SKM-1 (cell line): Measurements from ENCODE around the gene RBMS1.

Experiments used
- DNase-seq: peaks from one replicate; lab custom pipeline; 2025; ENCODE audit not compliant: unreplicated experiment; lab: John Stamatoyannopoulos, UW

RBMS1 gene

DNA sequence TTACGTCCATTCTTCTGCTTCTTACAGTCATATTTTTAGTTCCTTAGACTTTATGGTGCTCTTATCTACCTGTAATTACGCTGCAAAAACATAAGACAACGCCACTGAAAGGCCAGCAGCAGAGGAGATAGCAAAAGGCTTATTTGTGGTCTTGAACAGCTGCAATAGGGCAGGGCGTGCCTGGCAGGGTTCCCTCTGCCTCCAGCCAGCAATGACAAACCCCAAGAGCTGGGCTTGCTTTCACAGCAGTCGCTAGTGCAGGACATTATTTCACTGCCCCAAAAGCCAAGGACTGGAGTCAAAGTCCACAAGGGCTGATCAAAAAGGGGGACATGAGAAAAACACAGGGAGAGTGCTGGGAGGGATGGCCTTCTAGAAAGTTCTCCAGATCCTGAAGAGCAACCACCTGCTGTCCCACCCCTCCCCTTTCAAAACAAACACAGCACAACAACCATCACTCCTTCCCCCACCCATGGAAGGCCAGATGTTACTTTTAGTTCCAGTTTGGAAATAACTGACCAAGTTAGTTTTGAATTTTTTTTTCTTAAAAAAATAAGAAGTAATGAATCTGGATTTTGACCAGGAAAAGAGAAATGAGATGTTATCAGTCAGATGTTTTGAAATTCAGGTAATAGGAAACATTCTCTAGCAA lies 127.8 kb downstream of the RBMS1 start:
- DNase-seq: no peak

DNA sequence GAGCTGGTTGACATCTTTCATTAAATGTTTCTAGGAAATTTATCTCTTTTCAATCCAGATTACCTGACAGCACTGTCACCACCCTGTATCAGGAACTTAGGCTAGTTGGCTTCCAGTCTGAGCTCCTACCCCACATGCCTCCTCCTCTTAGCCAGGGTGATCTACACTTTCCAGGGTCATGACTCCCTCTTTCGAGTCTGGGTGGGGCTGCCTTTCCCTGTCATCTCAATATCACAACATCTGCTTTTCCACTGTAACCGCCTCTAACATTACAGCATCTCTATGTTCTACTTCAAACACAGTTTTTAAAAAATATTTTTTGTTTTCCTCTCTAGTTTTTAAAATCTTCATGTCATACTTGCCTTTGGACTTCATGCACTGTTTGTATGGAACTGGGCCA lies 129.2 kb downstream of the RBMS1 start:
- no peak for DNase-seq

DNA sequence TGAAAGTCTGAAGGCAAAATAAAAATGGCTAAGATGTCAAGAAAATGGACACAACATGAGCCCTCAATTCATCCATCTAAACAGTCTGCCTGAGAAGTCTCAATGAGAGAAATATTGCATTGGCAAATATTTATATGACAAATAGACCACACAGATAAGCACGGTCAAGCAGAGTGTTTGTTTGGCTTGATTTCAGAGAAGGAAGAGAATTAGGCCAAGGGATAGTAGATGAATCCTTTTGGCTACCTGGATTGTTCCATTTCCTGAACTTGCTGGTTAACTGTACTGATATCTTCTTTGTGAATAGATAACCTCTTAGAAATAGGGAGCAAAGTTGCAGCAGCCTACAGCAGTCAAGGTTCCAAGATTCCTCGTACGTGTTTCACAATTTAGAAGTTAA lies 129.6 kb downstream of the RBMS1 start:
- no peak for DNase-seq

DNA sequence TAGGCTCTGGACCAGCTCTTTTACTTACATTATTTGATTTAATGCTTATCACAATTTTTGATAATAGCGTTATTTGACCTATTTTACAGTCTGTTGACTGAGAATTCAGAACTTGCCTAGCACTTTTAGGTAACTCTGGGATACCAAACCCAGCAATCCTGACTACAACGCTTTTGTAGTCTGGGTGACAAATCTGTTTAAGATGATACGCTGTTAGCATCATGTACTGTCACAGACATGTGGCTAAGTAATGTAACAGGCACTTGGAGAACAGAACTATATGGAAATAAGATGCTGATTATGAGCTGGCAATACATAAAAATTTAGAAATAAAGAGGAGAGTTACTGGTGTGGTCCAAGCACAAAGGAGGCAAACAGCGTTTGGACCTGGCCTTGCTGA lies 130.6 kb downstream of the RBMS1 start:
- no peak for DNase-seq

DNA sequence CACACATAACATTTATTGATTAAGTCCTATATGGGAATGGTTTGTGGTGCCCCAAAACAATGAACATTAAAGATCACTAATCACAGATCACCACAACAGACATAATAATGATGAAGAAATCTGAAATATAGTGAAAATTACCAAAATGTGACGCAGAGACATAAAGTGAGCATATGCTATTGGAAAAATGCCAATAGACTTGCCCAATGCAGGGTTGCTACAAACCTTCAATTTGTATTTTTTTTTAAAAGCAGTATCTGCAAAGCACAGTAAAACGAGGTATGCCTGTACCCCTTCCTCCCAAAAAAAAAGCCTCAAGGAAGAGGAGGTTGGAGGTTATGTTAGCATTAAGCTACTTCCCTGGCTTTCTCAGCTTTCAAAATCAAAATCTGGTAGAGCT lies 131.1 kb downstream of the RBMS1 start:
- DNase-seq: no peak

DNA sequence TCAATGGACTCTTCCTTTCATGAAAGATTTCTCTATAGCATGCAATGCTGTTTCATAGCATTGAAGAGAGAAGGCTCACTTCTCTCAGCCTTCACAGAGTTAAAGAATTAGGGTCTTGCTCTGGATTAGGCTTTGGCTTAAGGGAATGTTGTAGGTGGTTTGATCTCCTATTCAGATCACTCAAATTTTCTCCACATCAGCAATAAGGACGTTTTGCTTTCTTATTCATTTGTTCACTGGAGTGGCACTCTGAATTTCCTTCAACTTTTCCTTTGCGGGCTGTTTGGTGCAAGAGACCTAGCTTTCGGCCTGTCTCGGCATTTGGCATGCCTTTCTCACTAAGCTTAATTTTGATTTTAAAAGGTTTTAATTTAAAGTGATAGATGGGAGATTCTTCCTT lies 131.6 kb downstream of the RBMS1 start:
- no peak for DNase-seq

DNA sequence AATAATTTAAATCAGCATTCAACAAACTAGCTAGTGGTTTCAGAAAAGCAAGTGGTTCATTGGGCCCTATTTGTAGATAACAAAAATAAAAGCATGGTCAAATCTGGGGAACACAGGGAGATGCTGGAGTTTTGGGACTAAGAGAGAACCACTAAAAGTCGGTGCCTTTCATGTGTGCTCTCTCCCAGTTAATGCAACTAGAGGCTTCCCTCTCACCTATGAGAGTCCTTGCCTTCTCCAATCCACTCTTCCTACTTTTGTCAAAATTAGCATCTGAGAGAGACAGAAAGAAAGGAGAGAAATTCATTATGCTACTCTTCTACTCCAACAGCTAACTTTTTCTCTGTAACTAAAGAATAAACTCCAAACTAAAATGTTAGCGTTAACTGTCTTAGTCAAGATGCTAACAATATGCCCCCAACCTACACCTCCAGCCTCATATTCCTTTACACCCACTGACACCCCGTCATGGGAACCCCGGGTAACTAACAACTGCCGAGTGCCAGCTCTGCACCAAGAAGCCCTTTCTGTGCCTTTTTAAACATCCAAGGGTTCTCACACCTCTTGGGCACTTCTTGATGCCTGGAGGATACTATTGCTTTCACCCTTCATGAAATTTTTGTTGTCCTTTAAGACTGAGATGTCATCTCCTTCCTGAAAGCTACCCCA lies 133.4 kb downstream of the RBMS1 start:
- DNase-seq: no peak

DNA sequence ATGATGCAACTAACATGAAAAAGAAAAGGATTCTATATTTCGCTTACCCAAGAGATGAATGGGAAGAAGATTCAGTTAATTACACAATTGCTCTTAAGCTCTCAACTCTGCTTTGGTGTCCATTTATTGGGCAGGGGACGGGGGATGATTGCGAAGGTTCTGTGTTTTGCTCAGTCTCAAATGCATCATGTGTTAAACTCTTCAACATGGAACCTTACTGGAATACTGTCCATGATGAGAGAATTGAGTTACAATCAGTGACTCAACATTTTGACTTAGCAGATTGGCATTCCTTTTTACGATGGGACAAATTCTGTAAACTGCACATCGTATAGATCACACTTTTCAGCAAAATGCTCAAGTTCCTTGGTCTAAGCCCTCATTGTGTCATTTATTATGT lies 135.6 kb downstream of the RBMS1 start:
- DNase-seq: no peak

DNA sequence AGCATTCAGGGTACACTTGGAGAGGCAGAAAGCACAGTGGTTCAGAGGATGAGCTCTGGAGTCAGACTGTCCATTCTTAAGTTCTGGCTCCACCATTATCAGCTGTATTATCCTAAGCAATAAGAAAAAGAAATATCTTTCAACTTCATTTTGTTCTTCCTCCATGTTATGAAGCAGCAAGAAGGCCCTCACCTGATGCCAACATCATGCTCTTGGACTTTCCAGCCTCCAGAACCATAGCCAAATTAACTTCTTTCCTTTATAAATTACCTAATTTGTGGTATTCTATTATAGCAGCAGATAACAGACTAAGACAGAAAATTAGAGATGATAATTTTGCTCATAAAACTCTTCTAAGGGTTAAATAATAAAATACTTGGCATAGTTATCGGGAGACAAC lies 137.1 kb downstream of the RBMS1 start:
- no peak for DNase-seq

DNA sequence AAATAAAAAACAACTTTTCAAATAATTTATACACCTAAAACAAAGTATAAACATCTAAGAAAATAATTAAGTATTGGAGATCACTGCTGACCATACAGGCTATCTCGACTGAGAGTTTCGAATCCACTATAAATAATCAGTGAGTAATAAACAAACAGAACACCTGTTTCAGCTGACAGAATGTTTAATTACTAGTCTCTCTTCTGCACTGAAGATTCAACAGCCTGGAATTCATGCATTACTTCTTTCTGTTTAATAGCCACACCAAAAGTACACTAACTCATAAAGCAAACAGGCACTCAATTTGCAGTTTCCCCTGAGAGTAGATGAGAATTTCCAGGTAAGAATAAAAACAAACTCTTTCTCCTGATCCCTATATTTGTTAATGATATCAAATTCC lies 138.5 kb downstream of the RBMS1 start:
- DNase-seq: no peak

DNA sequence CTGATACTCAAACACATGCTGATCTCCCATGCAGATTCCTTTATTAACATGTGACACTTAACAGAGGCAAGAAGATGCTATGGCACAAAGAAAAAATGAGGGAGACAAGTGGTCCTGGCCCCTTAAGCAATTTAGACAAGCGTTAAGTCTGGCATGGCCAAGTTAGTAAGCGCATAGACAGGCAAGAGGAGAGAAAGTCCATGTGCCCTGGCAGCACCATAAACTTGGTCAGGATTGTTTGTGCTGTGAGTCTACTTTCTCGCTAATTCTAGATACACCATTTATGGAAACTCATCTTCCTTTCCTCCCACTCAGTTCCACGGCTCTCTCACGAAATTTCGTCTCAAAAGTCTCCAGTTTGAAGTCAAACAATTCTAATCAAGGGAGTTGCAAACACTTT lies 138.9 kb downstream of the RBMS1 start:
- DNase-seq: no peak

DNA sequence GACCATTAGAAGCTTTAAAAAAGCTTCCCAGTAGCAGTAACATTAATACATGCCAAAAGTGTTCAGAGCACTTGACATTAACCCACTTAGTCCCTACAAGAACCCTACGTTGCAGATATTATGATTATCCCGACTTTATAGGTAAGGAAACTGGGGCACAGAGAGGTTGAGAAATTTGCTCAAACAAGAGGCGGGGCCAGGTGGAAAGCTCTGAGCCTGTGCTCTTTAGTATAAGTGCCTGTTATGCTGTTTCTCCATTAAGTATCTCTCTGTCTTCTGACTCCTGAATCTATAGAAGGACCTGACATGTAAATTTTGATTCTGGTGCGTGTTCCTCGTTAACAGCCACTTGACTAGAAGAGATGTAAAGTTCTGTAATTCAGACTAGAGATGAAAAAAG lies 139.8 kb downstream of the RBMS1 start:
- no peak for DNase-seq

DNA sequence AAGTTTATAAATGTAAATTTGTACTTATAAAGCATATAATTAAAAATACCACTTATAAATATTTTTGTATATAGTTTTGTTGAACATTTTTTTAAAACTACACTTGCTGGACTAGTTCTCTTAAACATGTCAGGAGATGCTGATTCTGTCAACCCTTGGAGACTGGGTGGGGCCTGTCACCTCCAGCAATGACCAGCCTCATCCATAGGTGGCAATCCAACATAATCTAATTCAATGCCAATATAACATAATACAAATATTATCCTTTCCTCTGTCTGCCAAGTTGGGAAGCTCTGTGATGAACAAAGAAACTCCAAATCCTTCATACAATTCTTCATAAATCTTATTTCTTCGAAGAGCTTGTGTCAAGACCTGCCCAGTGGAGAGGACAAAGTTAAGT lies 140.4 kb downstream of the RBMS1 start:
- no peak for DNase-seq

DNA sequence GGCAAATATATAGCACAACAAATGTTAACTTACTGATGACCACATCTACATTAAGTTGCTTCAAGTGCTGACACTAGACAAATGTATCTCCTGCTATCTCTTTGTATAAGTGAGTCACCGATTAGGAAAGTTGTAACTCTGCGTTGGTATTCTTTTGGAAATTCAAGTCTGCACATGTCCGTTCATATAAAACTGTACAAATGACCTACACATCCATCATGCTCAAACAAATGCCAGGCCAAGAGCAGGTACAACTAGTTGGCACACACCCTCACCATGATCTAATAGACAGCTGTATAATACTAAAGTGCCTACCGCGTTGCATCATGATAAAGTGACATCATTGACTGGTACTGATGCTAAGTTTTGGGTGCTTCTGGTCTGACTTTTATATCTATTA lies 141.1 kb downstream of the RBMS1 start:
- DNase-seq: no peak

DNA sequence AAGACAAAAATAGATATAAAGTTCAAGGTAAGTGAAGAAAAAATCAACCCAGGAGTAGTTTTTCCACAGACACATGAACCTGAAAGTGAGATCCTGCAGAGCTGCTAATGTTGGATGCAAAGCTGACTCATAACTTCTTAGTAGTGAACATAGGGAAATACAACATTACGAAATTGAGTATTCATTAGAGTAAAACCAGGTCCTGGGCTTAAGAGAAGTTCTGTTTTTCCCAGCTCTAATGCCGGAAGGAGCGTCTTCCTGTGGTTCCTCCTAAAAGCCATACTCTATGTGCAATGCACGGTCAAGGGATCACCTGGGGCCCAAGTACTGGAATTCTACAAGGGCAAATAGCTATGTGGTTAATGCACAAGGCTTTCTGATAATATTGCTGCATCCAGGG lies 141.7 kb downstream of the RBMS1 start:
- DNase-seq: peak; percentile 36

DNA sequence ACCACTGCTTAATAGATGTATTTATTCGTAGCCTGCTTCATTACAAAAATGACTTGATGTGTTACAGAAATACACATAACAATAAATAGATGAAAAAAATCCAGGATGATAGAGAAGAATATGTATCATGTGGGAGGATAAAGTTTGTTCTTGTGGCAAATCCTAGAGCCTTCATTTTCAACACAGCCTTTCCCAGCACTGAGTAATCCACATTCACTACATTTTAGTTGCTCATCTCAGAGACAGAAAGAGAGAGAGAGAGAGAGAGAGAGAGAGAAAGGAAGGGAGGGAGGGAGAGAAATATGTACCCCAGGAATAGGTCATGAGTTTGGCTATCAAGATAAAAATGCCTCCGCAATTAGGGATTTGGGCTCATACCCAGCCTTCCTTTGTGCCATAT lies 144.3 kb downstream of the RBMS1 start:
- DNase-seq: no peak

DNA sequence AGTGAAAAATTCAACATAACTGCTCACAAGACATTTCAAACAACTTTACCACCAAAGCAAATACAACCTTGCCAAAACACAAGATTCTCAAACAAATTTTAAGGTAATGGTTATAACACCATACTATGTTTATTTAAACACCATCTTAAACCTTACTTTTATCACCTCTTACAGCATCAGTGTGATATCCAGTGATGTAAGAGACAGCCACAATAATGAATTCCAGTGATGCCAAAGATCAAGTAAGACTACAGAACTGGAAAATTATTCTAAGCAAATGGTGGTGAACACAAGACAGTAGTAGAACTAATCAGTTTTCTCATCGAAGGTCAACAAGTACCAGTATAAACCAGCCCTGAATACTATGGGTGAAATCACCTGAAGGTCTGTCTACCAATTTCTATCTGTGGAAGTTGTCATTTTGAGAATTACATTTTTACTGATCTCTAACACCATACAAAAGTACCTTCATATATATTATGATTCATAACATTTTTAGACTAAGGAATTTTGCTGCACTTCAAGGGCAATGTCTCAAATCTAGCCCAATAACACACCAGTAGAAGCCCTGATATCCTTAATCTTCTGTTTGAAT lies 146.2 kb downstream of the RBMS1 start:
- DNase-seq: no peak

DNA sequence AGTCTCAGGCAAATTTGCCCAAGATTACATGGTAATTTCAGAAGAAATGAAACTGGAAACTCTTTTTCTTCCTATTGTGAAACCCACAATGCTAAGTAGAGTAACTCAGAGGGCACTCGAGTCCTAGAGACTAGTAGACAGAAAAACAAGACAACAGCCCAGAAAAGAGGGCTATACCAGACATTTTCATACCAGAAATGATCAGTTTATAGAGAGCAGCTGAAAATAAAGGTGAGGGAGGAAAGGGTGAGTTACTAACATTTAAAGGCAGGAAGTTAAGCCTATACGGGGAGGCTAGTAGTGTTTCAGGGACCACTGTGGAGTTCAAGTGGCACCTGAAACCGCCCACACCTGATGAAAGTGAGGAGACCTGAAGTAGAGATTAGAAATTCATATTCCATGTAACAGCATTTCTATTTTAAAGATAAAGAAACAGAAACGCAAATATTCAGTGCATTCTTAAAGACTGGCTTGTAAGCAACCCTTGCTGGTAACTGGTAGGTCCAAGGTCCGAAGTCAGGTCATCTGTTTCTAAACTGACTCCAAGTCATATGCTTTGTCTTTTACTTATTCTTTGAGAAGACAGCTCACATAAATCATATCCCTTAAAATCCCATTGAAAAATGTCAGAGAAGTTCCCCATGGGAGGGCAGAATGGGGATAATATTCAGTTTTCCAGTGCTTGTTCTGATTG lies 148.4 kb downstream of the RBMS1 start:
- no peak for DNase-seq

DNA sequence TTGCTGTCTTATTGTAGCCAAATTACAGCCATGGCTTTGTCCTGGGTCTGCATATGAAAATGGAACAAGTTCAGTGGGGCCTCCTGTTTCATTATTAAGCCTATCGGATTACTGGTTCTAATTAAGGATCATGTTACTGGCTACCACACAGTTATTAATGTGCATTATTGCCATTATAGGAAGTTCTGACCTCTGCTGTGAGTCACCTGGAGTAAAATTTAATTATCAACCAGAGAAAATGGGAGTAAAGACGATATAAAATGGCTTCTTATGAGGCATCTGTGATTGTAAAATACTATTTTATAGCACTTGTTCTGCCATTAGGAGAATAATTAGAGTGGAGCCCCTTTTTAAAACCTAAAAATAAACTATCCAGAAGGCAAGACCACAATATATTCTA lies 150.2 kb downstream of the RBMS1 start:
- DNase-seq: no peak

DNA sequence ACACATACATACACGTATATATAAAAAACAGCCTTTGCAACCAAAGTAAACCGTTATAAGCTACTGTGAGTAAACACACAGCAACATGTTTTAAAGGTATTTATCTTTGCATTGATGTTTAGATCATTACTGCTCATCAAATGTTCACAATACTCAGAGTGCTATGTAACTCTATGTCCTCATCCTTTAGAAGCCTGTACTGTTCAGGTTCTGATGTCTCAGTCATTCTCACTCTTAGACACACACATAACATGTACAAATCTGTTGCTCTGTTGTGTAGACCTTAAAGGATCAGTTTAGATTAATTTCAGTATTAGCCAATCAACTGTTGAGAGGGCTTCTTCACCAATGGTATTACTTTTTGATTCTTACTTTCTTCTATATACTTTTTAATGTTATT lies 153.9 kb downstream of the RBMS1 start:
- no peak for DNase-seq

DNA sequence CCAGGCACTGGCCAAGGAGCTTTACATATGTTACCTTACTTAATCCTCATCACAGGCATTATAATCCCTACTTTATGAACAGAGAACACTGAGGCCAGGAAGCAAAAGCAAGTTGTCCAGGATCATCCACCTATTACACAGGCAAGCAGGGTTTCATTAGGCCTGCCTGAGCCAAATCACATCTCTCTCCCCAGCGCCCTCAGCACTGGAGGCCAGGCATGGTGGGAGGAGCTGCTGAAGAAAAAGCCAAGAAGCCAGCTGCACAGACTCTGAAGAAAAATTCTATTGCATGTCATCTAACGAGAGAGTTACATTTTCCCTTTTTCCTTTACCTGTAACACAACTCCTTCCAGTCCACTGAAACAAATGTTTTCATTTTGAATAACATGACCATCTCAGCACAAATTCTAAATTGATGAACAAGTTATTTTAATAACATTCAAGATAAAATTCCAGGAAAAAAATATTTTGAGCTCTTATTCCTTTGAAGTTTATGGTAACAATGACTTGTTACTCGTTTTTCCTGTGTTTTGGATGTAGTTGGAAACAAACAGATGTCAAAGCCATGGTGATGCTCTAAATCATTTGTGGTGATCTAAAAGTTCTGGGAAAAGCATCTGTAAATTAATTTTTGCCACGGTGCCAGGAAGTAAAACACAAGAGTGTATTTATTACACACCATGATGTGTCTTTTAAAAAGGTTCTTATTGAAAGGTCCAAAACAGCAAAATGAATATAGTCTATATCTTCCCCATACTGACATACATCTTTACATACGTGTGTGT lies 154.5 kb downstream of the RBMS1 start:
- no peak for DNase-seq
